SK-N-SH (cell line): ENCODE measurements around the gene ELMO1. TPM values are rescaled to one million over a fixed set of nuclear protein-coding genes. Genes with fewer than 3 reads are reported as not detected.

ENCODE experiments used
- CTCF ChIA-PET: fragments of 300-600, 350-600 bp; formaldehyde crosslinking; extraction: SDS; loops from one replicate; lab custom pipeline; 2021; lab: Yijun Ruan, JAX
- POLR2A ChIA-PET: fragments of 350-600 bp; sonication (Branson Sonifier 250); formaldehyde crosslinking; extraction: SDS; loops from one replicate; lab custom pipeline; 2020; ENCODE audit warnings: antibody characterized with exemption, inconsistent platforms; lab: Yijun Ruan, JAX
- DNase-seq: peaks from one replicate; pipeline ENCODE4 v3.0.0; 2012
- H2AFZ ChIP-seq: fragments of 200-600 bp; sonication (generic); 2 replicates; pipeline ENCODE4 v1.8.1; 2016; ENCODE audit warnings: antibody characterized with exemption, mild to moderate bottlenecking, low read depth
- H3F3A ChIP-seq: fragments of 200-600 bp; sonication (generic); replicated peaks from 2 replicates; pipeline ENCODE3; 2016; ENCODE audit warnings: antibody characterized with exemption, mild to moderate bottlenecking; ENCODE audit not compliant: insufficient read depth
- H3K27ac ChIP-seq, 2 experiments: fragments of 200-500 bp in 1 of 2; fragments of 200-600 bp in 1 of 2; sonication (Bioruptor generic) in 1 of 2; sonication (generic), shearing (Covaris generic) in 1 of 2; 2 replicates each; pipeline versions ENCODE4 v1.5.1 to v1.6.1; 2014 to 2016; ENCODE audit warnings: low read depth in 2 of 2, inconsistent platforms in 1 of 2, low read length in 1 of 2, mild to moderate bottlenecking in 1 of 2, mixed read lengths in 1 of 2
- H3K27me3 ChIP-seq: fragments of 200-600 bp; sonication (generic), shearing (Covaris generic); 2 replicates; pipeline ENCODE4 v1.6.1; 2016; ENCODE audit warnings: mixed run types; ENCODE audit not compliant: insufficient read depth
- H3K36me3 ChIP-seq, 2 experiments: fragments of 200-500 bp in 1 of 2; fragments of 200-600 bp in 1 of 2; sonication (Bioruptor generic) in 1 of 2; sonication (generic) in 1 of 2; replicated peaks in 1 of 2; 2 replicates each; pipeline versions ENCODE3 to v1.5.1; 2014 to 2016; ENCODE audit warnings: low read length in 1 of 2, mild to moderate bottlenecking in 1 of 2; ENCODE audit not compliant: insufficient read depth in 2 of 2, control insufficient read depth in 1 of 2
- H3K4me1 ChIP-seq, 2 experiments: fragments of 200-500 bp in 1 of 2; fragments of 200-600 bp in 1 of 2; sonication (Bioruptor generic) in 1 of 2; sonication (generic), shearing (Covaris generic) in 1 of 2; 2 replicates each; pipeline versions ENCODE4 v1.5.1 to v1.6.1; 2014 to 2016; ENCODE audit warnings: low read depth in 1 of 2, low read length in 1 of 2, mixed run types in 1 of 2; ENCODE audit not compliant: insufficient read depth in 2 of 2, control insufficient read depth in 1 of 2
- H3K4me2 ChIP-seq: fragments of 200-600 bp; sonication (generic), shearing (Covaris generic); 2 replicates; pipeline ENCODE4 v1.6.1; 2017; ENCODE audit warnings: mixed run types
- H3K4me3 ChIP-seq, 2 experiments: fragments of 200-500 bp in 1 of 2; fragments of 200-600 bp in 1 of 2; sonication (Bioruptor generic) in 1 of 2; sonication (generic), shearing (Covaris generic) in 1 of 2; 2 replicates each; pipeline versions ENCODE4 v1.5.1 to v1.8.1; 2014 to 2016; ENCODE audit warnings: low read depth in 2 of 2, inconsistent platforms in 1 of 2, low read length in 1 of 2, mild to moderate bottlenecking in 1 of 2, mixed read lengths in 1 of 2, moderate library complexity in 1 of 2
- H3K79me2 ChIP-seq: fragments of 200-600 bp; sonication (generic); 2 replicates; pipeline ENCODE4 v1.8.1; 2017; ENCODE audit warnings: mild to moderate bottlenecking; ENCODE audit not compliant: insufficient read depth
- H3K9ac ChIP-seq: fragments of 200-600 bp; sonication (generic); 2 replicates; pipeline ENCODE4 v1.6.1; 2017; ENCODE audit warnings: mixed run types
- H3K9me2 ChIP-seq: fragments of 200-600 bp; sonication (generic); 2 replicates; pipeline ENCODE4 v1.6.1; 2017; ENCODE audit warnings: mixed run types
- H3K9me3 ChIP-seq: fragments of 200-600 bp; sonication (generic); 2 replicates; pipeline ENCODE4 v1.6.1; 2017; ENCODE audit warnings: mixed run types, mild to moderate bottlenecking, moderate library complexity
- H4K20me1 ChIP-seq: fragments of 200-600 bp; sonication (generic); 2 replicates; pipeline ENCODE4 v1.6.1; 2017; ENCODE audit warnings: mild to moderate bottlenecking, mixed run types; ENCODE audit not compliant: insufficient read depth
- GATA2 ChIP-seq: sonication (generic); formaldehyde crosslinking; IDR thresholded peaks from 2 replicates; pipeline ENCODE4 v1.5.0; 2020; ENCODE audit warnings: mild to moderate bottlenecking, missing genetic modification reagents
- MEF2A ChIP-seq: IDR thresholded peaks from 2 replicates; pipeline ENCODE4 v1.4.0; 2012; ENCODE audit warnings: low read depth, borderline replicate concordance
- POLR2AphosphoS5 ChIP-seq: IDR thresholded peaks from 2 replicates; pipeline ENCODE4 v1.6.1; 2012; ENCODE audit warnings: low read depth, low read length
- RAD21 ChIP-seq: IDR thresholded peaks from 2 replicates; pipeline ENCODE4 v1.6.1; 2012; ENCODE audit warnings: mild to moderate bottlenecking, low read length
- RCOR1 ChIP-seq: fragments of 150-350 bp; IDR thresholded peaks from 2 replicates; pipeline ENCODE4 v1.6.1; 2017; ENCODE audit warnings: antibody characterized with exemption, low read length
- ZBTB33 ChIP-seq: IDR thresholded peaks from 2 replicates; pipeline ENCODE4 v1.4.0; 2012; ENCODE audit warnings: low read depth, borderline replicate concordance
- WGBS: methylation state at CpG from one replicate; pipeline ENCODE4 v1.1.6; 2017; ENCODE audit warnings: low lambda C conversion rate; 5-methylcytosine and 5-hydroxymethylcytosine counted together
- polyA plus RNA-seq, 3 experiments: library from polyadenylated mRNA; depleted of rRNA; stranded (reverse); fragments of >200 nt; gene quantifications; 2 replicates each; pipeline ENCODE4 v1.2.3, GENCODE V29; 2012
- TF ChIP-seq, protein P1 (sequence below): fragments of 150-350 bp; IDR thresholded peaks from 2 replicates; pipeline ENCODE4 v1.6.1; 2017; ENCODE audit warnings: antibody characterized with exemption, low read length, low read depth, borderline replicate concordance

ELMO1 gene
- polyA plus RNA-seq, 1 of the 3 experiments (the other 2 are of a cell fraction) = 0.64 TPM

DNA sequence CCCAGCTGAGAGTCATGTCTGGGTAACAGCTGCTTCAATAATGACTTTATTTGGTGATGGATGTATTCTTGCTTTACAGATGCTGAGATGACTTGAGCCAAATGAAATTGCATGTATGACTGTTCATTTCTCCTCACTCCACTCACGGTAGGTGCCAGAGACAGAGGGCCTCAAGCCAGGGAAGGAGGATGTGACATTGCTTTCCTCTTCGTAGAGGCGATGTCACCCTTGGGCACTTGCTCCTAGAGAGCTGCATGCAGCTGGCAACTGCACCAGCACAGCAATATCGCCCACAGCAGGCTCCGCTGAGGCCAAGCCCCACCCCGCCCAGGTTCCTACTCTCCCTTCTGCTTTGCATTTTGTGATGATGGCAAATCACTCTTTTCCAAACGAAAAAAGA lies 607.8 kb downstream of the ELMO1 start:
- Histone ChIP-seq H3K27ac (peak overlapping the region in 1 of 2 experiments; percentile 45; a peak in 1 of 4 replicates), H4K20me1 (no peaks in the 10 kb centered on the region), H3F3A (no peaks in the 10 kb centered on the region), H3K4me2 (no peak overlapping the region), H3K9me2 (no peaks in the 10 kb centered on the region), H2AFZ (no peak overlapping the region), H3K36me3 (no peaks in the 10 kb centered on the region), H3K4me3 (no peak overlapping the region), H3K9ac (no peak overlapping the region), H3K9me3 (0 out of 2 replicates have a peak, but pooled peaks cover 6% of the 10 kb centered on the region), H3K79me2 (no peaks in the 10 kb centered on the region), H3K4me1 (peaks cover 0 to 15% of the 10 kb centered on the region in 2 experiments; a peak in 1 of 4 replicates), H3K27me3 (no peaks in the 10 kb centered on the region)
- POLR2A ChIA-PET = interaction anchor here (0.6 kb wide), 1 partner anchor 275 kb away, joined by 4 read pairs; no protein-coding TSS in a partner anchor
- WGBS = 49% methylated on average over 7 of the region's 7 CpGs
- DNase-seq = peak; percentile 28
- CTCF ChIA-PET = interaction anchor here (0.8 to 1.9 kb wide), 10 partner anchors 11 to 361 kb away, joined by 3 to 5 read pairs (median 4); no protein-coding TSS in a partner anchor
- no peak for TF ChIP-seq ZBTB33
- TF ChIP-seq MEF2A = no peak
- TF ChIP-seq GATA2 (CRISPR knock-in tag) = no peak
- TF ChIP-seq RAD21 = 0 out of 2 replicates have a peak, but pooled peaks have one; percentile 2
- TF ChIP-seq, protein P1, sequence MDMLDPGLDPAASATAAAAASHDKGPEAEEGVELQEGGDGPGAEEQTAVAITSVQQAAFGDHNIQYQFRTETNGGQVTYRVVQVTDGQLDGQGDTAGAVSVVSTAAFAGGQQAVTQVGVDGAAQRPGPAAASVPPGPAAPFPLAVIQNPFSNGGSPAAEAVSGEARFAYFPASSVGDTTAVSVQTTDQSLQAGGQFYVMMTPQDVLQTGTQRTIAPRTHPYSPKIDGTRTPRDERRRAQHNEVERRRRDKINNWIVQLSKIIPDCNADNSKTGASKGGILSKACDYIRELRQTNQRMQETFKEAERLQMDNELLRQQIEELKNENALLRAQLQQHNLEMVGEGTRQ = no peak
- no peak for TF ChIP-seq POLR2AphosphoS5

- Histone ChIP-seq H3K36me3 (no peaks in the 10 kb centered on the region), H3K4me2 (no peak overlapping the region), H3K9me3 (no peaks in the 10 kb centered on the region), H2AFZ (no peak overlapping the region), H4K20me1 (no peaks in the 10 kb centered on the region), H3K9ac (no peak overlapping the region), H3K27ac (no peak overlapping the region), H3F3A (no peaks in the 10 kb centered on the region), H3K4me1 (peaks cover 0 to 15% of the 10 kb centered on the region in 2 experiments; a peak in 1 of 4 replicates), H3K79me2 (no peaks in the 10 kb centered on the region), H3K4me3 (no peak overlapping the region), H3K9me2 (no peaks in the 10 kb centered on the region), H3K27me3 (no peaks in the 10 kb centered on the region)
- CTCF ChIA-PET = interaction anchor here (1.9 to 2.2 kb wide), 2 partner anchors 11 to 360 kb away, joined by 5 to 6 read pairs; no protein-coding TSS in a partner anchor
- WGBS = 49% methylated on average over 9 of the region's 9 CpGs
- TF ChIP-seq RCOR1 = peak; percentile 44; the same call in 1 of the 2 replicates
- no peak for TF ChIP-seq MEF2A
- DNase-seq = no peak
- POLR2A ChIA-PET = no interaction called here
Measured at GRCh38 chr7:36838616-36839225, 609.9 kb downstream of the ELMO1 start.
